ENCODE results near the gene LMF1.

The LMF1 gene

DNA sequence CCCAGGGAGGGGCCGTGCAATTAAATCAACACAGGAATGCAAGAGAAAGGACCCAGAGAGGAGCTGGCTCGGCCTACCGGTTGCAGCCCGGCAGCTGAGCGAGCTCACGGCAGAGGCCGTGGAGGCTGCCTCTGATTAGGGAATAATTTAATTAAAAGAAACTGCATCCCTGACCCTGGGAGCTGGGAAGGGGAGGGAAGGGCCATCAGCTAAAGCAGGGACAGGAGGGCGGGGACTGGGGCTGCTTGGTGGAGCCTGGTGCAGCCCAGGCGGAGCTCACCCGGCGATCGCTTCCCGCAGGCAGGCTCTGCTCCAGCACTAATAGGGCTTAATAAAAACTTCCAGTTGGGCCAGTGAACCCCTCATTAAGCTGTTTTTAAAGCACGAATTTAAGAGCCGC, 43.4 kb downstream of the LMF1 start:
- no peak for DNase-seq

GRCh38 chr16:926715-927114, 44.1 kb downstream of the LMF1 start:
- no peak for DNase-seq

GRCh38 chr16:924806-925205, 46.0 kb downstream of the LMF1 start:
- no peak for DNase-seq

DNA sequence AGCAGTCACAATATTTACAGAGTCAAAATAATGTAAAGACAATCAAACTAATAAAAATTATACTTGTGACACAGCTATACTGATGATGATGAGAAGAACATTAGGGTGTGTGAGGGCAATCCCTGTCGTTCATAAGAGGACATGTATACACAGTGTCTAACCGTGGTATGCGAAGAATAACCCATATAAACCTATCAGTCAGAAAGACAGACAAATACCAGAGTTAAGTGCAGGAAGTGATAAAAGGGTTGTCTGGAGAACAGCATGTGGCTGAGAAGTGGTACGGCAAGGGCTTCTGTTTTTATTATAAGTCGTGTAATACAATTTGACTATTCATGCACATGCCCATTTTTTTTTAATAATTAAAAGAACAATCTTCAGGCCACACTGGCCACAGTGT, 46.7 kb downstream of the LMF1 start:
- DNase-seq = no peak

GRCh38 chr16:923184-923583, 47.6 kb downstream of the LMF1 start:
- no peak for DNase-seq

GRCh38 chr16:922051-922450, 48.7 kb downstream of the LMF1 start:
- DNase-seq = no peak

DNA sequence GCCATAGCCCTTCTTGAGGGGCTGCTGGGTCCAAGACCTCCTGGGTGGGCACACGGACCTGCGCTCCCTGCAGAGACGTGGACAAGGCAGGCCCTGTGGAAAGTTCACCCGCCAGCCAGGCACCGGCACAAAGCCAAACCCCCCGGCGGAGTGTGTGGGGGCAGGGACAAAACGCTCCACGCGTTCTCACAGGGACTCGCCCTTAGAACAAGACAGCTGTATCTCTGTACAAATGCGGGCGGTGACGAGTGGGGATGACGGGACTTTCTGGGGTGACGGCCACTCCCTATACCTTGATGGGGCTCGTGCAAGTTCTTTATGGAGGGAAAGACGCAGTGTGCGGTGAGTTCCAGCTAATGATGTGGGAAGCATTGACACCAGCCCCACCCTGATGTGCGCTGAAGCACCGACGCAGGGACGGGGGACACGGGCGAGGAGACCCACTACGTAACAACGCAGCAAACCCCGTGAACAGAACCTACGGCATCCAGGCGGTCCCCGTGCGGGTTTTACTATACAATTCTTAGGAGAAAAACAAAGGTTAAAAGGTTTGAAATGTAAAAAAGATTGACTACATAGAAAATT, 49.4 kb downstream of the LMF1 start:
- DNase-seq = no peak

- DNase-seq = no peak
These were observed 50.1 kb downstream of the LMF1 start for GRCh38 chr16:920717-921116.

GRCh38 chr16:920051-920681, 50.6 kb downstream of the LMF1 start:
- no peak for DNase-seq

DNA sequence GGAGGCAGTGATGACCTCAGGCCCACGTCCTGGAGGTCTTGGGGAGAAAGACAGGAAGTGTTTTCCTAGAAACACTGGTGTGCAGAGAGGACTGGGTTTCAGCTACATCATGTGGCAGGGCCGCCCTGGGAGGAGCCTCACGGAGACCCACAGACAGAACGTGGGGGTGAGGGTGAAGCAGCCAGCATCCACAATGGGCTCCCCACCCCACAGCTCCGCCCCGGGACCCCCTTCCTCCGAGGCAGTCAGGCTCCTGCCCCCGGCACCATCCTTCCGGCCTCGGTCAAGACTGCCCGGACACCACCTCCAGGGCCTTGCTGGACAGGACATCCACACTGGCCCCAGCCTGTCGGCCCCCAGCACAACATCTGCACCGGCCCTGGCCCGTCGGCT, 51.1 kb downstream of the LMF1 start:
- no peak for DNase-seq

GRCh38 chr16:918741-919657, 51.8 kb downstream of the LMF1 start:
- DNase-seq = no peak

DNA sequence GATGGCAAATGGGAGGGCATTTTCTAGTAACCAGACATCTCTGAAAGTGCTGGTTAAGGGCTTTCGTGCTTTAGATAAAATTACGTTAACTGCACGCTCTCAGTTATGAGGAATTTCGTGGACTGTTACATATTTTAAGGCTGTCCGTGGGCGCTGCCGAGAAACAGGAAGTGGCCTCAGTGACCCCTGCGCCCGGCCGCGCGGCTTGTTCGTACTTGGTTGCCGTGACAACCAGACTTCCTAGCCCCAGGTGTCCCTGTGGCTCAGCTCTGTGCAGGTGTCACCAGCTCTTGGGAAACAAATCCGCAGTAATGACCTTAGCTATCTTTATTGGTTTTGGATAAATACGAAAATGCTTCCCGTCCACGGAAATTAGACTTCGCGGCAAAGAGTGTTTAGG, 52.7 kb downstream of the LMF1 start:
- no peak for DNase-seq

GRCh38 chr16:917591-918061, 53.2 kb downstream of the LMF1 start:
- DNase-seq = no peak

- no peak for DNase-seq
These were observed 54.6 kb downstream of the LMF1 start for GRCh38 chr16:916035-916799.

- no peak for DNase-seq
These were observed 55.2 kb downstream of the LMF1 start for GRCh38 chr16:915546-915945.

DNA sequence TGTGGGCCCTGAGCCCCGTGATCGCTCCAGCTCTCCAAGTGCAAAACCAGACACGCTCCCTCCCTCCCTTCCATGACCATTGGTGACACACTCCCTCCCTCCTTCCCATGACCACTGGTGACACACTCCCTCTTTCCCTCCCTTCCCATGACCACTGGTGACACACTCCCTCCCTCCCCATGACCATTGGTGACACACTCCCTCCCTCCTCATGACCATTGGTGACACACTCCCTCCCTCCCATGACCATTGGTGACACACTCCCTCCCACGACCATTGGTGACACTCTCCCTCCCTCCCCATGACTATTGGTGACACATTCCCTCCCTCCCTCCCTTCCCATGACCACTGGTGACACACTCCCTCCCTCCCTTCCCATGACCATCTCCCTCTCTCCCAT, 56.3 kb downstream of the LMF1 start:
- no peak for DNase-seq

DNA sequence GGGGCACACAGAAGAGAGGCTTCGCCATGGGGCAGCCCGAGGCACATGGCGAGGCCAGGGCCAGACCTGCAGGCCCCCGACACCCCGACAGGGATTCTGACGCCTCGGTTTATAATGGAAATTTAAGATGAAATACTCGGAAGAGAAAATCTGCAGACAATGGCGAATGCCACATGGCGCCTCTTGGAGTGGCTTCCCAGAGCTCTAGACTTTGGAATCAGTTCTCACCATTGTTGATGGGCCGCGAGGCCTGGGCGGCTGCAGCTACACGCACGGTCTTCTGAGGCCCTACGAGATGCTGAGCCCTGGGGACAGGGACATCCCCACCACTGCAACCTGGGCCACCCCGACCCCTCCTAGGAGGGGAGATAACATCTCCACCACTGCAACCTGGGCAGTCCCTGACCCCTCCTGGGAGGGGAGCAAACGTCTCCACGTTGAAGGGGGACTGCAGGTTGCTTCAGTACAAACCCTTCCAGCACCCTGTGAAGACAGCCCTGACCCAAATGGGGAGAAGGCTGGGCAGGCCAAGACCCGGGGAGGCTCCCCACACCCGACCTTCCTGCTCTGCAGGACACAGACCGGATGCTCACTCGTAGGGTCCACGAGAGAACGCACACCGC, 56.9 kb downstream of the LMF1 start:
- no peak for DNase-seq

DNA sequence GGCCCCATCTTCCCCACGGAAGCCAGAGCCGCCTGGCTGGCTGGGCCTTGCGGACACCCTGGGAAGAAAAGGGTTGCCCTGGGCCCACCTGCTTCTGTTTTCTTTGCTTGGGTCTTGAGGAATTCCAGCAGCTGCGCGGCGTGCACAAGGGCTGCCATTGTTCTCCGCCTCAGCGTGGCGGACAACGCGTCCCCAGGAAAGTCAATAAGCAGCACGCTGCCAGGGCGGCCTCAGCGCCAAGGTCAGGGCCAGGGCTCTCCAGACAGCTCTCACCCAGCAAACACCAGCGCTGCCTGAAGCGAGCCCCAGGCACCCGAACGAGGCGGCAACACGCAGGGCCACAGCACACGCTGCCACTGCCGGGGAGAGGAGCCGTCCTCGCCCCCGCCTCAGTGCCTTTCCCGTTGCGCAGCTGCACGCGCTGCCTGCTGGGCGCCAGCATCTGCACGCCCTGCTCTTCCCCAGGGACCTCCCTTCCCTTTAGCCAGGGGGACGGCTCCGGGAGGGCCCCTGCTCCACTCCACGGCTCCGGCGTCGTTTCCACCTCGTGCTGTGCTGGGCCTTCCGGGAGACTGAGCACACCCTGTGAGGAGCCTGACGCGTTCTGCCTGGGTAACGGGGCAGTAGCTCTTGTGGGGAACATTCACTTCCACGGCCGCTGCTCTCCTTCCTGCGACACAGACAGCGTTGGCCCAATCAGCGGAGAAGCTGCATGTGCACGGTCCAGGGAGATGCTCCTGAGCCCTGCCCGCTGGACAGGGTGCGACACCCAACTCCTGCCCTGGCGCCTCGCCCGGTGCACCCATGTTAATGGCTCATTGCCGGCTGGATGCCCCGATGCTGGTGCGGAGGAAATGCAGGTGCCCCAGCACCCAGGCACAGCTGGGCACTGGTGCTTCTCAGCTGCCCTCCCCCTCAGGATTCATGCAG, 57.8 kb downstream of the LMF1 start:
- DNase-seq = no peak

- DNase-seq = no peak
These were observed 58.5 kb downstream of the LMF1 start for GRCh38 chr16:912322-912683.

DNA sequence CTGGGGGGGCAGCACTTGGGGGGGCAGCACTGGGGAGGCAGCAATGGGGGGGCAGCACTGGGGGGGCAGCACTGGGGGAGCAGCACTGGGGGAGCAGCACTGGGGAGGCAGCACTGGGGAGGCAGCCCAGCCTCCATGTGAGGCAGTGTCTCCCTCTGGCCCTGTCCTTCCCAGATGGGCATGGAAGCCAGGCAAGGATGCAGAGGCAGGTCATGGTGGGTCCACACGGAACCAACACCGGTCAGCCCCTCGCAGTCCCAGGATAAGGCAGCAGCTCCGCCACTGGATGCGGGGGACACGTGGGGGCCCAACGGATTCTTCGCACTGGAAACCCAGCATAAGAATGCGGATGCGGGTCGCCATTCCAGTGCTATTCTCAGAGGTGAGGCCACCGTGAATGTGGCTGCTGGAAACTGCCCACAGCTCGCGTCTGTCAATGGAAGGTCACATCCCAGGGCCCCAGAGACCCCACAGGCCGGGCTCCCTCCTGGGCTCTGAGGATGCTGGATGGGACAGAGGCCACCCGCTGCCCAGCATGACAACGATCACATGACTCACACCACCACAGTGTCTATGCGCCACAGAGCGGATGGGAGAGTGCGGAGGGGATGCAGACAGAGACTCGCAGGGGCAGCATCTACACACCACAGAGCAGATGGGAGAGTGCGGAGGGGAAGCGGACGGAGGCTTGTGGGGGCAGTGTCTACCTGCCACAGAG, 59.0 kb downstream of the LMF1 start:
- no peak for DNase-seq

DNA sequence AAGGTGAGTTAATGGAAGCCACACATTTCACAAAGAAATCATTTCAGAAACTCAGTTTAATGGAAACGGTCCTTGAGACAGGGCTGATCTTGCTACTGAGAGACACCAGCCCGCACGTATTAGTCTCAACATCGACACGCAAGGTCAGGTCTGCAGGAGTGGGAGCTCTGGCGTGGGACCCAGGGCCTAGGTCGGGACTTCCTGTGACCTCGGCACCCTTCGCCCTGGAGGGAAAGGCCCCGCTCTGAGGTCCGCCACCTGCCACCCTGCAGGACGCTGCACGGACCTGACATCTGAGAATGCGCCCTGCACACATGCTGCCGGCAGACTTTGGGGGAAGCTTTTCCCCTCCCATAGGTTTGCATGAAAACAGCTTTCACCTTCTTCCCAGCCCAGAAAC, 59.7 kb downstream of the LMF1 start:
- DNase-seq = no peak

Data from CD4-positive, alpha-beta T cell treated with Interleukin-17A for 1 hour (primary cell).